NCI-H1436 treated with DMSO at 0.1 percent for 48 hours (cell line): ENCODE results near the gene FGF12.

ENCODE experiments used
- DNase-seq: peaks from one replicate; lab custom pipeline; 2025; lab: John Stamatoyannopoulos, UW

FGF12 gene

DNA sequence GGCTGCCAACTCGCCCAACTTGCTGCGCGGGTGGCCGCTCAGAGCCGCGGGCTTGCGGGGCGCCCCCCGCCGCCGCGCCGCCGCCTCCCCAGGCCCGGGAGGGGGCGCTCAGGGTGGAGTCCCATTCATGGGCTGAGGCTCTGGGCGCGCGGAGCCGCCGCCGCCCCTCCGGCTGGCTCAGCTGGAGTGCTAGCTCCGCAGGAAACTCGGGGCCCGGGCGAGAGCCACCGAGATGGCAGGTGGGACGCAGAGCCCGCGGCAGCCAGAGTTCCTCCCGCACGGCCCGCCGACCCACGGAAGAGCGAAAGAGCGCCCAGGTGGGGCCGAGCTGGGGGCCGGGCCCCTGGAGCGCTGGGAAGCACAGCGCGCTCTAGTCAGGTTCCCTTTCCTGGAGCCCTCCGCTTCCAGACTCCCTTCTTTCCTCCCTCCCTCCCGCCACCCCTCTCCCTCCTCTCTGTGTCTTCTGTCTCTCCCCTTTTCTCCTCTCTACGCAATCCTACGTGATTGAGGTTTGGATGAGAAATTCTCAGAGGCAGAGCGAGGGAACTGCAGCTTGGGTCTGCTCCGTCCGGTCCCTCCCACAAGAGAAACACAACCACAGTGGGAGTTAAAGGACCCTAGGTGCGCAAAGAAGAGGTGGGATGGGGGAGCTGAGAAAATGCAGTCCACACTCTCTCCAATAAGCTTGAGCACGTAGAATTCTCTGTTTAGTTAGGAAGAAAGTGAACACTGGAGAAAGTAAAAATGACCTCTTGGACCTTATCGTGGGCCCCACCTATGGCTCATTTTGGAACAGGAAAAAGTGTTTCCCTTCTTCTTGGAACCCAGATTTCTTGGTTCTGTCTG is 317.3 kb downstream of the FGF12 start:
- DNase-seq = no peak

DNA sequence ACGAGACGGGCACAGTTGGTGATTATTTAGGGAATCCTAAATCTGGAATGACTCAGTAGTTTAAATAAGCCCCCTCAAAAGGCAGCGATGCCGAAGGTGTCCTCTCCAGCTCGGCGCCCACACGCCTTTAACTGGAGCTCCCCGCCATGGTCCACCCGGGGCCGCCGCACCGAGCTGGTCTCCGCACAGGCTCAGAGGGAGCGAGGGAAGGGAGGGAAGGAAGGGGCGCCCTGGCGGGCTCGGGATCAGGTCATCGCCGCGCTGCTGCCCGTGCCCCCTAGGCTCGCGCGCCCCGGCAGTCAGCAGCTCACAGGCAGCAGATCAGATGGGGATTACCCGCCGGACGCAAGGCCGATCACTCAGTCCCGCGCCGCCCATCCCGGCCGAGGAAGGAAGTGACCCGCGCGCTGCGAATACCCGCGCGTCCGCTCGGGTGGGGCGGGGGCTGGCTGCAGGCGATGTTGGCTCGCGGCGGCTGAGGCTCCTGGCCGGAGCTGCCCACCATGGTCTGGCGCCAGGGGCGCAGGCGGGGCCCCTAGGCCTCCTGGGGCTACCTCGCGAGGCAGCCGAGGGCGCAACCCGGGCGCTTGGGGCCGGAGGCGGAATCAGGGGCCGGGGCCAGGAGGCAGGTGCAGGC is 318.0 kb downstream of the FGF12 start:
- no peak for DNase-seq

DNA sequence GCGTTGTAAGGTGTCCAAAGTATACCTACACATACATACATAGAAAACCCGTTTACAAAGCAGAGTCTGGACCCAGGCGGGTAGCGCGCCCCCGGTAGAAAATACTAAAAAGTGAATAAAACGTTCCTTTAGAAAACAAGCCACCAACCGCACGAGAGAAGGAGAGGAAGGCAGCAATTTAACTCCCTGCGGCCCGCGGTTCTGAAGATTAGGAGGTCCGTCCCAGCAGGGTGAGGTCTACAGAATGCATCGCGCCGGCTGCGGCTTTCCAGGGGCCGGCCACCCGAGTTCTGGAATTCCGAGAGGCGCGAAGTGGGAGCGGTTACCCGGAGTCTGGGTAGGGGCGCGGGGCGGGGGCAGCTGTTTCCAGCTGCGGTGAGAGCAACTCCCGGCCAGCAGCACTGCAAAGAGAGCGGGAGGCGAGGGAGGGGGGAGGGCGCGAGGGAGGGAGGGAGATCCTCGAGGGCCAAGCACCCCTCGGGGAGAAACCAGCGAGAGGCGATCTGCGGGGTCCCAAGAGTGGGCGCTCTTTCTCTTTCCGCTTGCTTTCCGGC is 318.6 kb downstream of the FGF12 start:
- DNase-seq = no peak

DNA sequence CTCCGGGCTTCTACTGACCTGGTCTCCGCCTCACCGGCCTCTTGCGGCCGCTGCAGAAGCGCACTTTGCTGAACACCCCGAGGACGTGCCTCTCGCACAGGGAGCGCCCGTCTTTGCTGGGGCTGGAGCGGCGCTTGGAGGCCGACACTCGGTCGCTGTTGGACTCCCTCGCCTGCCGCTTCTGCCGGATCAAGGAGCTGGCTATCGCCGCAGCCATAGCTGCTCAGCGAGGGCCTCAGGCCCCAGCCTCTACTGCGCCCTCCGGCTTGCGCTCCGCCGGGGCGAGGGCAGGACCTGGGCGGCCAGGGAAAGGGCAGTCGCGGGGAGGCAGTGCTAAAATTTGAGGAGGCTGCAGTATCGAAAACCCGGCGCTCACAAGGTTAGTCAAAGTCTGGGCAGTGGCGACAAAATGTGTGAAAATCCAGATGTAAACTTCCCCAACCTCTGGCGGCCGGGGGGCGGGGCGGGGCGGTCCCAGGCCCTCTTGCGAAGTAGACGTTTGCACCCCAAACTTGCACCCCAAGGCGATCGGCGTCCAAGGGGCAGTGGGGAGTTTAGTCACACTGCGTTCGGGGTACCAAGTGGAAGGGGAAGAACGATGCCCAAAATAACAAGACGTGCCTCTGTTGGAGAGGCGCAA is 319.2 kb downstream of the FGF12 start:
- no peak for DNase-seq

DNA sequence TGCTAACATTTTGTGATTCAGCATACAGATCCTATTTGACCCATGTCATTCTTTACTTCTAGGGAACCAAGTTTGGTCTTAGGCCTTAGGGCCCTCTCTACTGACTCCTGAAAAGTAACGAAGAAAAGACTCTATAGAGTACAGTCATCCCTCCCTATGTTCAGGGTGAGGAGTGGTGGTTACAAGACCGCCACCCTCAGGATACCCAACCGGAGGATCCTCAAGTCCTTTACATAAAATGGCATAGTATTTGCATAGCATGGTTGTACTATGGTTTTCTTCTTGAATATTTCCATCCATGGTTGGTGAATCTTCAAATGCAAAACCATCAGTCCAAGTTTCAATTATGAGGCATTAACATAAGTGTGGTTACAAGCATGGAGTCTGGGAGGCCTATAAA is 327.6 kb downstream of the FGF12 start:
- no peak for DNase-seq

DNA sequence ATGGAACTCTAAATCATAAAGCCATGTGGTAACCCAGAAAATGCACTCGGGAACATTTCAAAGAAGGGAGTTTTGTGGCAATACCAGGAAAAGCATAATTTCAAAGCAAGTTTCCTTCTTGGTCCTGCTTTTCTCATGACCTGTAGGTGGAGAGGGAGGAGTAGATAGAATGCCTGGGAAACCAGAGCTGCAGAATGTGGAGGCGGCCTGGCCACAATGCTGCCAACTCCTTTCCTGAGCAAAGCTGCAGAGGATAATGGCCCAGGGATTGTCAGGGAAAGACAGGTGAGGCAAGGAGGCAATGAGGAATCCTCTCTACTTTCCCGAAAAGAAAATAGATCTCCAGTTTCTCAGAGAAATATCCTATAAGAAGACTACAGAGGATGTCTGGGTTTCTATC is 330.3 kb downstream of the FGF12 start:
- DNase-seq = no peak

DNA sequence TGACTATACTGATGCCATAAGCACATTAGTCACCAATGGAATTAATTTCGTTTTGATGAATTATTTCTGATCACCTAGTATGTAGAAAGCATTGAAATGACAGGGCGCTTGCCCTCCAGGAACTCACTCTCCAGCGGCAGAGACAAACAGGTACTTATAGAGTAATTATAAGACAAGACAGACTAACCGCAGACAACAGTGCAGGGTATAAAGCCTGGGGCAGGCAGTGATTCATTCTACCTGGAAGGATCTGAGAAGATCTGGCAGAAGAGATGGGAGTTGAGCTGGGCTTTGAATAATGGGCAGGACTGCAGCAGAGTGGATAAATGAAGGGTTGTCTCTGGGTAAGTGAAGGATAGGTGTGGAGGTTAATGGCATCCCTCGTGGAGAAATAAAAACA is 331.8 kb downstream of the FGF12 start:
- no peak for DNase-seq

DNA sequence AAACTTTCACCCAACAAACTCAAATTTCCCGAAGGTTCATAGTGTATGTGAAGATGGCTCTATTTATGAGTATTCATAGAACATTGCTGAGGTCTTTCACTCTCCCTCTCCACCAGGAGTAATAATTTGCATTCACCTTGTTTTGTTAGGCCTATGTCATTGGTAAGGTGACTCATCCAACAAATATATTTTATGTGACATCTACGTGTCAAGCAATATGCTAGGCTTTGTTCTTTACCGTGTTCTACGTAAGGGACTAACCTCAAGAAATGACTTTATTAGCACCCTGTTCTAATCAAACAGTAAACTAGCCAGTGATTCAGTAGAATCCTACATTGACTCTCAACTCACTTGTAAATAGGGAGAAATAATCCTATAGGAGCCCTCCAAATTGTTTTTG is 334.4 kb downstream of the FGF12 start:
- DNase-seq = no peak

DNA sequence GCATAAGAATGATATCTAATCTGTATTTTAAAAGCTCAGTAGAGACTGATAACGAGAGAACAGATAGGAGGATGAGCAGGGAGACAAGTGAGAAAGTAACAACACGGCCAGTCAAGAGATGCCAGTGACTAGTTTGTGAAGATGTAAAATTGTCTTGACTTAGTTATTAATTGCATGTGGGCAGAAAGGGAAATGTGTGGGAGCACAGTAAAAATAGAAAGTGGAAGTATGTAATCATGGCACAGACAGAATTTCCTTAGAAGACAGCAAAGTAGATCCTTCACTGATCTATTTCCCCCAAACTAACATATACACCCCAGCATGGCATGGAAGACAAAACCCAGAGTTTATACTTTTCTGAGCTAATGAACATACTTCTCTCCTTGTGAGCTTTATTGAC is 344.5 kb downstream of the FGF12 start:
- DNase-seq = no peak

DNA sequence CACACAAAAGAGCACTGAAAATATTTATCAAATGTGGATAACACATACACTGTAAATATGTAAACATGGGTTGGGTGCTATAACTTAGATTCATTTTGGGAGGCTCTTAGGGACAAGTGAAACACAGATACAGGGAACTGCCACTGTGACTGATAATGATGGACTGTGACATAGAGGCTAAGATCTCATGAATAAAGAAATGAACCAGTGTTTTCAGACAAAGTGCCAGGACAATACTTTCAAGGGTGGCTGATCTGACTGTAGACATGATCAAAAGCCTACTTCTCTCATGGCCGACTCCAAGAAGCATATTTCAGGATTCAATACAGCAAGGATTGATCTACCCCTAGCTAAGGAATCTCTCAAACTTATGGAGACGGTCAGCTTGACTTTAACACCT is 353.8 kb downstream of the FGF12 start:
- DNase-seq = no peak

DNA sequence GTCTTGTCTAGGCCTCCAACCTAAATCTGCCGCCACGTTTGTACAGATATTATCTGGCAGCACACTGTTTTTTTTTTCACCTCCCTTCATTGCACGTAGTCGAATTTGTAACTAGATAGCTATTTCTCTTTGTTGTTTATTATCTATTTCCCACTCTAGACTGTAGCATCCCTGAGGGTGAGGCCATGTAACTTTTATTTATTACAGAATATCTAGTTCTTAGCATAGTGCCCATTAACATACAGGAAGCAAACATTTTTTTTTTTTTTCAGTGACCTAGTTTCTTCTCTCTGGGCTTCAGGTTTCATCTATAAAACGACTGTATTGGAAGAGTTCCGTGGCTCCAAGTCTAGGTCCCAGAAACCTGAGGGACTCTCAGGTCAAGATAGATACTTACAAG is 354.3 kb downstream of the FGF12 start:
- DNase-seq = peak; percentile 60

DNA sequence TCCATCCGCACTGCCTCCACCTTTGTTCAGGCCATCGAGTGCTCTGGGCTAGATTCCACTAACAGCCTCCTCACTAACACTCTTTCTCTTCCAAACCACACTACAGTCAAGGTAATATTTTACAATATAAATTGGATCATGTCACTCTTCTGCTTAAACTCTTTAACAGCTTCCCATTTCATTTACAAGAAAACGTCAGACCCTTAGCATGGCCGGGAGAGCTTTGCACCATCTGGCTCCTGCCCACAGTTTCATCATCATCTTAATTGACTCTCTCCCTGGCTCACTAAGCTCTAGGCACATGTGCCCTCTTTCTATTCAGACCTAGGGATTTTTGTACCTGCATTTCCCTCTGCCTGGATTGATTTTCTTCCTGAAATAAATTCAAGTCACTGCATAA is 354.7 kb downstream of the FGF12 start:
- peak; percentile 71 for DNase-seq

DNA sequence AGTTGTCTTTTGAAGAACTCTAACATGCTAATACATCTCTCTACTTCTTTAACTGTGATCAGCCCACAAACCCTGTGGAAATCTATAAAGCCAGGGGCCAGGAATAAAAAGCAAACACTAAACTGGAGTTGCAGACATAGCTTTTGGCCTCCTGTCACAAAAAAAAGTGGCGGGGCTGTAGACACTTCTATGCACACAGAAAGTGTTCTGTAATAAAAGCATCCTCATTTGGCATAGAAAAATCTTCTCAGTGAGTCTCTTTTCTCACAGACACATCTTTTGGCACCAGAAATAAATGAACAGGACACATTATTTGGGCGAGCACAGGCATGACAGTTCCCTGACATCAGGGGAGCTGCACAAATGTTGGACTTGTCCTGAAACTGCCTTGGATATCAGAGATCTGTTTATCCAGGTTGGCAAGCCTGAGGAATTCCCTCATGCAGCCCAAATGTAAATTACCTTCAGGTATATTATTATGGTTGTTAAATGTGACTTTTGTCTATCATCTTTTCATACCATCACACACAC is 355.4 kb downstream of the FGF12 start:
- no peak for DNase-seq

DNA sequence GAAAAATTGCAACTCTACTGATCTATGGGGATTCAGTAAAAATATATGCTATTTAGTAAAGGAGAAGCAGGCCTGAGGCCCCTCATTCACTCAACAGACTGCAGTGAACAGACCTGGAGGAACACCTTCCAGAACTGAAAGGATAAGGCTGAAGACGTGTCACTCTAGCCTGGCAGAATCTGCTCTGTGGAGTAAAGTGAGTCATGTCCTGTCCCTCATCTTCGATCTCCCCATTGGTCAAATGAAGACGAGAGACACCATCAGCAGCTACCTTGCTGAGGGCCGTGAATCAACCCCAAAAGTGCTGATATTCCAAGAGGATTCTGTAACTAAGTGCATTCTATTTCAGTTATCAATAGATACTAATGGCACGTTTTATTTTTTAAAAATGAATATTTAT is 359.7 kb downstream of the FGF12 start:
- no peak for DNase-seq

DNA sequence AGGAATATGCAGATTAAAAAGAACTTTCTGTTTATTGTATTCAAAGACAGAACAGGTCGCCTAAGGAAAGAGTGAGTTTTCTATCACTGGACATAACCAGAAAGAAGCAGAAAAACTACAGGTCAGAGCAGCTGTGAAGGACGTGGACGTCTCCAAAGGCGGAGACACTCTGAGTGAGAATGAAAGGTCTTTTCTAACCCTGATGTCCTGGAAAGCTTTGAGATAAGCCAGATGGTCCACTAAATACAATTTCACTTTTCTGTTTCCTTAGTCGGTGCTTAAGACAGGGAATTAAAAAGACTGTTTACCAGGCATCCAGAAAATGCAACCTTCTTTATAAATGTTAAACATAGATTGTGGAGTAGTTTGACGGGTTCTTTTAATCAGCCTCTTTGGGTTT is 360.4 kb downstream of the FGF12 start:
- no peak for DNase-seq

DNA sequence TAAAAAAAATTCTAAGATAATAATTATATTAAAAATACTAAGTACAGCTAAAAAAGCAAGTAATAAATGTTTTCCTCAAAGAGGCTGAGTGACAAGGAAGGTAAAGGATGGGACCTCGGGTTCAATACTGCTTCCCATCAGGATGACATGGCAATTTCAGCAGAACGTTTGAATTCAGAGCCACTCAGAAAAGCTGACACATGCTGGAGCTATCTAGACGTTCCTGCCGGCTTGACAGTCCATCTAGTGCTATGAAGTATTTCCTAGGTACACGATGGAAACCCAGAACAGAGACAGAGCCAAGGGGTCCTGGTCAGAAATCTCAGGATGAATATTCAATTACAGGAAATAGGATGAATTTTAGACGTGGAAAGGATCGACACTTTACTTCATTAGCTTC is 361.8 kb downstream of the FGF12 start:
- DNase-seq = no peak

DNA sequence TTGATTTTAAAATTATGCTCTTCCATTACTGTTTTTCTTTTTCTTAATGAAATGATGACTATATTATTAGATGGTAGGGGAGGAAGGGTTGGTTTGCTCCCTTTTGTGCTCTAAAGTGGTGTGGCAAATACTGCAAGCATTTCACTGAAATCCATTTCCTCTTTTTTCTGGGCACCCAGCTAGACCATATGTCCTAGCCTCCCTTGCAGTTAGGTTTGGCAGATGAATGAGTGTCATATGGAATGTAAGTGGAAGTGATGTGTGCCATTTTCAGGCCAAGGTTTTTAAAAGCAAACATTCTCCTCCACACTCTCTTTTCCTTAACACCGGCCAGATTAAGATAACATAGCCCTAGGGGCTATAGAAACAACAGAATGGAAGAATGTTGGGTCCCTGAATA is 363.0 kb downstream of the FGF12 start:
- no peak for DNase-seq

DNA sequence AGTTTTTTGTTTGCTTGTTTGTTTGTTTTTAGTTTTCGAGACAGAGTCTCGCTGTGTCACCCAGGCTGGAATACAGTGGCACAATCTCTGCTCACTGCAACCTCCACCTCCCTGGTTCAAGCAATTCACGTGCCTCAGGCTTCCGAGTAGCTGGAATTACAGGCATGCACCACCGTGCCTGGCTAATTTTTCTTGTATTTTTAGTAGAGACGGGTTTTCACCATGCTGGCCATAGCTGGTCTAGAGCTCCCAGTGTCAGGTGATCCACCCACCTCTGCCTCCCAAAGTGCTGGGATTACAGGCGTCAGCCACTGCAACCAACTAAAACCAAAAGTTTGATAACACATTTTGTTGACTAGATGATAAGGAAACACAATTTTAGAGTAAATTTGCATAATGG is 372.7 kb downstream of the FGF12 start:
- DNase-seq = no peak

DNA sequence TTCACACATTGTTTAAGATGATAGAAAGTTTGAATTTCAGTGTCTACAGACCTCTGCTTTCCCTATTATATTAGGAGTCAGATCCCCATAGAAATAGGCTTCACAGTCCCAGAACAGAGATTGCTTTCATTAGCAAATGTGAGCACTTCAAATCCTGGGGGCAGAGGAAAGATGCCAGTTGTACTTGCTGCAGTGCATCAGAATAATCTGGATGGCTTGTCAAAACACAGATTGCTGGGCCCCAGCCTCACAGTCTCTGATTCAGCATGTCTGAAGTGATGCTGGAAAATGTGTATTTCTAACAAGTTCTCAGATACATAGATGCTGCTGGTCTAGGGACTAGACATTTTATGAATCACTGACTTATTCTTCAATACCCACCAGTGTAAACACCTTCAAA is 375.2 kb downstream of the FGF12 start:
- no peak for DNase-seq

DNA sequence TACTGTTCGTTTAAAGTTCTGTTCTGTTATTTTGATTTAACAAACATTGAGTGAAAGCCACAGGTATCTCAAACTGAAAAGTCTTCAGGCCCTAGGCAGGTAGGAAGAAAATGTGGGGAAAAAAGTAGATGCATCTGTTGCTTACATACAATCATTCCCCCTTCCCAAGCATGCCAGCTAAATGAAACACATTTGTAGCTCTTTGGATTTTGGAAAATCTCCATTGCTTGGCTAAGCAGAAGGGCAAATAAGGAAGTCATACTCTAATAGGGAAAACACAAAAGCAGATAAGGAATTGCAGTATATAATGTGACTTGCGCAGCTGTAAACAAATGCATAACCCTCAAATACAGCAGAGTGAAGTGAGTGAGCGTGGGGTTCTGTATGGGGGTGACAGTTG is 375.9 kb downstream of the FGF12 start:
- DNase-seq = no peak

DNA sequence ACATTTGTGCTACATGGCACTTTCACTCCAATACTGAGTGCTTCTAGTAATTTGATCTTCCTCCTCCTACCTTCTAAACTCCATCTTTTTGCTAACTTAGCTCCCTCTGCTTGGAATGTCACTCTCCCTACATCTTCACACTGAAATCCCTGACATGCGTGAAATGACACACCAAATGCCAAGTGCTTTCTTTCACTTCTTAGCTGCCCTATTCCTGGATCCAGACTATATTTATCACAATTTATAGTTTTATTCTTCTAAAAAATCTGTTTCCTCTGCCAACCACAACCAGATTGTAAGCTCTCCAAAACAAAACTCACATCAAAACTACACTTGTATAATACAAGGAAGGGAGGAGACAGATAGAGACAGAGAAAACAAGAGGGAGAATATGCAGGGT is 387.3 kb downstream of the FGF12 start:
- no peak for DNase-seq

DNA sequence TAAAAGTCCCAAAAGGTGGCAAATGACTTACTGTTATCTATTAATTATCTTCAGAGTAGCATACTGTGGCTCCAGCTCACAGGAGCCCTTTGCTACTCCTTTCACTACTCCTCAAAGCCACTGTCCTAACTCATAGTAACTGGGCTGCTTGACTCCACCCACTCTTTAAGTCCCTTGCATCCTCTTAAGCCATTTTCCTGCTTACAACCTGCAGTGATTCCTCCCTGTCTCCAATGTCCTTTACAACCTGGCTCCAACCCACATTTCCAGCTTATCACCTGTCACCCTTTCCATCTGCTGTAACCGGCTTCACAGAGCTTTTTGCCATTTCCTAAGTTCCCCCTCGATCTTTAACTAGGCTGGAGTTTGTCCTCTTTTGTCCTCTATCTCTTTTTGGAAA is 388.1 kb downstream of the FGF12 start:
- DNase-seq = no peak

DNA sequence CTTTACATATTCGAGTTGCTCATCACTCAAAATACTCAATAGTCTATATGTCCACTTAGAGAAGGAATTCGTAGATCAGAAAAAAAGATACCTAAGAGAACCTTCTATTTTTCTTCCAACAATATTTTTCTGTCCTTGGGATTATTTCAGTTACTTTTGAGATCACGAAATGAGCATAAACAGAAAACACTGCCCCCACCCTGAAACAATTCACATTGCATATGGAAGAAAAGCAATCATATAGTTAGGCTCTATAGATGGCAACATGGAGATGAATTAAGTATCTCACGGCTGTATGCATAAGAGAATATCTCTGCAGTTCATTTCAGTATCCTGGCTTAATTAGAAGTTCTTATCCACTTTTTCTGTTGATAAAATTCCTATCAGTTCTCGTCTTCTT is 391.1 kb downstream of the FGF12 start:
- DNase-seq = no peak
